IPS-NIHi7 (cell line): Measurements from ENCODE around the gene GALNT2.

Experiments
- DNase-seq: peaks from one replicate; pipeline ENCODE4 v3.0.0; 2012; ENCODE audit warnings: mixed read lengths; ENCODE audit errors: extremely low spot score

Gene GALNT2

GRCh38 chr1:230090194-230090711 is 23.2 kb downstream of the GALNT2 start:
- no peak for DNase-seq

GRCh38 chr1:230091473-230092231 is 24.6 kb downstream of the GALNT2 start:
- DNase-seq = no peak

GRCh38 chr1:230094746-230095145 is 27.7 kb downstream of the GALNT2 start:
- no peak for DNase-seq

GRCh38 chr1:230095938-230096337 is 28.9 kb downstream of the GALNT2 start:
- DNase-seq = no peak

GRCh38 chr1:230097370-230097769 is 30.3 kb downstream of the GALNT2 start:
- no peak for DNase-seq

GRCh38 chr1:230098723-230099122 is 31.7 kb downstream of the GALNT2 start:
- DNase-seq = no peak

GRCh38 chr1:230099465-230099864 is 32.4 kb downstream of the GALNT2 start:
- DNase-seq = no peak

- no peak for DNase-seq
These were observed 33.9 kb downstream of the GALNT2 start for GRCh38 chr1:230100932-230101331.

GRCh38 chr1:230101556-230101955 is 34.5 kb downstream of the GALNT2 start:
- DNase-seq = no peak

GRCh38 chr1:230102046-230102445 is 35.0 kb downstream of the GALNT2 start:
- peak; percentile 41 for DNase-seq

GRCh38 chr1:230102472-230102871 is 35.4 kb downstream of the GALNT2 start:
- no peak for DNase-seq

- no peak for DNase-seq
These were observed 36.5 kb downstream of the GALNT2 start for GRCh38 chr1:230103306-230104173.

- peak; percentile 57 for DNase-seq
These were observed 37.6 kb downstream of the GALNT2 start for GRCh38 chr1:230104395-230105244.

GRCh38 chr1:230105245-230105753 is 38.3 kb downstream of the GALNT2 start:
- no peak for DNase-seq

- no peak for DNase-seq
These were observed 39.0 kb downstream of the GALNT2 start for GRCh38 chr1:230105754-230106625.

- no peak for DNase-seq
These were observed 40.9 kb downstream of the GALNT2 start for GRCh38 chr1:230107941-230108340.

- no peak for DNase-seq
These were observed 41.5 kb downstream of the GALNT2 start for GRCh38 chr1:230108580-230108979.

- DNase-seq = no peak
These were observed 42.0 kb downstream of the GALNT2 start for GRCh38 chr1:230109066-230109465.

- DNase-seq = no peak
These were observed 43.0 kb downstream of the GALNT2 start for GRCh38 chr1:230109895-230110667.

- no peak for DNase-seq
These were observed 43.9 kb downstream of the GALNT2 start for GRCh38 chr1:230110971-230111370.
